SK-MEL-5 (cell line): ENCODE measurements around the gene RGS18. TPM values are rescaled to one million over a fixed set of nuclear protein-coding genes. Genes with fewer than 3 reads are reported as not detected.
A peak's percentile ranks its signal among the peaks of the same experiment; 100 is the strongest.
"Not testable (repeated sequence)": the region's sequence is repeated elsewhere in the genome, so short reads cannot be mapped to it uniquely, and the experiment has no call there.

Experiments
- DNase-seq: peaks from one replicate; pipeline ENCODE4 v3.0.0-alpha.2; 2016; ENCODE audit warnings: low read depth, low spot score
- in situ Hi-C: cut with HindIII; loops from 2 replicates; pipeline ENCODE4 v1.10.0; 2016; ENCODE audit warnings: low sequenced_read_pairs, high pct_unique_total_duplicates, low pct_unique_long_range_greater_than_20kb
- total RNA-seq: library from RNA; depleted of rRNA; stranded (reverse); fragments of >200 nt; shearing (Covaris generic); gene quantifications from 2 replicates; pipeline ENCODE4 v1.2.3, GENCODE V29; 2014; rRNA removed

RGS18 gene
- total RNA-seq, 1 experiment from 2014 or later: not detected

DNA sequence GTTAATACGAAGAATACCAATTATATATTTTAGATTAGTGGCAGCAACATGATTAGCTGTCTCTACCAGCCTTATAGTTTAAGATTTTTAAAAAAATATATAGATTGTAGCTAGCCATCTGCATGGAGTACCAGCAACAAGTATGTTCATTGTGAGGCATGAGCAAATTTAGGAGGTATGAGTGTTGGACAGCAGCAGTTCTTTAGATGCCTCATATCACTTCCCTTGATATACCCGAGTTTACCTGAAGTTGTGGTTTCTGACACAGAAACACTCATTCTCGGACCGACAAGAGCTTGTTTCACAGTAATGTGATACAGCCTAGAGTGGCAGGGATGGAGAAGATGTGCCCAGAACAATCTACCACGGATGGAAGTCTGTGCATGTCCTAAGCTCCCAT lies 69.1 kb downstream of the RGS18 start:
- no peak for DNase-seq
- in situ Hi-C loops: no loop called here

DNA sequence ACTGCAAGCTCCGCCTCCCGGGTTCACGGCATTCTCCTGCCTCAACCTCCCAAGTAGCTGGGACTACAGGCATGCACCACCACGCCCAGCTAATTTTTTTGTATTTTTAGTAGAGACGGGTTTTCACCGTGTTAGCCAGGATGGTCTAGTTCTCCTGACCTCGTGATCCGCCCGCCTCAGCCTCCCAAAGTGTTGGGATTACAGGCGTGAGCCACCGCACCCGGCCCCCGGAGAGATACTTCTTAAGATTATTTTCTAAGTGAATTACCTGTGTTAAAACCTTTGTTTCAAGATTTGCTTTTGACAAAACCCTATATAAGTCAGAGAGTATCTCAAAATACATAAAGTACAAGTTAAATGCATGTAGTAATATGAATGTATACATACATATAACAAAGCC lies 69.7 kb downstream of the RGS18 start:
- in situ Hi-C loops, DNase-seq: not testable (repeated sequence)

DNA sequence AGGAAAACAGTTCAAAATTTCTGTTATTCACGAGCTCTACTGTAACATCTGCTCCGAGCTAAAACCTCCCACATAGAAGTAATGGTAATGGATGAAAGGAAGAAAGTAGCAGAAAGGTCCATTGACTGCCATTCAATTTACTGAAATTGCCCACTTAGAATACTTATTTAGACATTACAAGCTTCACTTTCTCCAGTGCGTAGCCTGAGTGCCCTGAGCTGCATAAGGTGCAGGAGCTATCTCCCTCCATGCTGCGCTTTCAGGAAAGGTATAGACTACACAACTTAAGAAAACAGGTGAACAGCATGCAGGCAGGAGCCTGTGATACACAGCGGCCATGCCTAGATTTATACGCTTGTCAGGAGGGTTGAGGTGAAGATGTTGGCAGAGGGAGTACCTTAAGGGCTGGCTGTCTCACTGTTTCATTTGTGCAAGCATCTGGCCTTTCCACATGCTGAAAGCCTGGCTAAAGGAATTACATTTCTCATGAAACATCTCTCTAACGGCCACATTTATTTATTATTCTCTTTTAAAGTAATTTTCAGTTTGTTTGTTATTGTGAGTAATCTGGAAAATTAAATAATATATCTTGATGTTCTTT lies 74.7 kb downstream of the RGS18 start:
- in situ Hi-C loops: no loop called here
- DNase-seq: no peak

DNA sequence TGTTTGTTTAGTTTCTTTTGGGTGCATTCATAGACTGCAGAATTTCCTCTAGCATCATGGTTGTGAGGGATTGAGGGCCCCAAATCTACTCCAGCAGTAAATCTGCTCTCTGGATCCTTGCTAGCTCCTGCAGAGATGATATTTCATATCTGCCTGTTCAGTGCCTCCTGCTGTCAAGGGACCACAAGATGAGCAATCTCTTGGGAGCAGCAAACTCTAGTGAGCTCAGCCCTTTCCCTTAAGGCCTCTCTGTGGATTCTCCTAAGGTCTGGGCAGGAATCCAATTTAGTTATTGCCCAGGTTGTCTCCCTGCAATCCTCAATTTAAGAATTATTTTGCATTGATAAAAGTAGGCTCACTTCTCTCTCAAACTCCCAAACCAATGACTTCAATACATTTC lies 76.9 kb downstream of the RGS18 start:
- in situ Hi-C loops: no loop called here
- DNase-seq: peak; percentile 43

Other genes starting within 250 kb of the RGS18 start
- gene RGS21, start 158.5 kb downstream of the RGS18 start, total RNA-seq: not detected in 2 replicates